ENCODE results near the gene PLXND1.

PLXND1 gene

GRCh38 chr3:129581623-129582022 is 24.9 kb downstream of the PLXND1 start:
- DNase-seq, result no peak

- no peak for DNase-seq
These were observed 26.5 kb downstream of the PLXND1 start for GRCh38 chr3:129579991-129580390.

- DNase-seq, result peak; percentile 93
These were observed 28.3 kb downstream of the PLXND1 start for GRCh38 chr3:129577925-129578786.

GRCh38 chr3:129577366-129577765 is 29.1 kb downstream of the PLXND1 start:
- DNase-seq, result peak; percentile 78

GRCh38 chr3:129576514-129577352 is 29.7 kb downstream of the PLXND1 start:
- peak; percentile 55 for DNase-seq

- no peak for DNase-seq
These were observed 30.5 kb downstream of the PLXND1 start for GRCh38 chr3:129575997-129576384.

- peak; percentile 37 for DNase-seq
These were observed 31.1 kb downstream of the PLXND1 start for GRCh38 chr3:129575233-129575996.

- no peak for DNase-seq
These were observed 32.3 kb downstream of the PLXND1 start for GRCh38 chr3:129574206-129574605.

GRCh38 chr3:129573493-129573892 is 33.0 kb downstream of the PLXND1 start:
- no peak for DNase-seq

GRCh38 chr3:129572603-129573002 is 33.9 kb downstream of the PLXND1 start:
- no peak for DNase-seq

- no peak for DNase-seq
These were observed 34.6 kb downstream of the PLXND1 start for GRCh38 chr3:129571605-129572547.

GRCh38 chr3:129569856-129570255 is 36.6 kb downstream of the PLXND1 start:
- no peak for DNase-seq

GRCh38 chr3:129567939-129568338 is 38.5 kb downstream of the PLXND1 start:
- DNase-seq, result no peak

- no peak for DNase-seq
These were observed 39.2 kb downstream of the PLXND1 start for GRCh38 chr3:129567176-129567705.

GRCh38 chr3:129565902-129566301 is 40.6 kb downstream of the PLXND1 start:
- DNase-seq, result no peak

- DNase-seq, result no peak
These were observed 41.4 kb downstream of the PLXND1 start for GRCh38 chr3:129564981-129565644.

GRCh38 chr3:129563850-129564535 is 42.5 kb downstream of the PLXND1 start:
- DNase-seq, result no peak

- no peak for DNase-seq
These were observed 43.1 kb downstream of the PLXND1 start for GRCh38 chr3:129563332-129563731.

GRCh38 chr3:129562803-129563202 is 43.7 kb downstream of the PLXND1 start:
- DNase-seq, result no peak

- DNase-seq, result no peak
These were observed 44.7 kb downstream of the PLXND1 start for GRCh38 chr3:129561619-129562248.

Measured in hematopoietic multipotent progenitor cell treated with erythropoietin and hydrocortisone succinate and interleukin-3 and kit ligand, for 8 days (in vitro differentiated cells).